Measurements from ENCODE around the gene ZNF718. TPM values are rescaled to one million over a fixed set of nuclear protein-coding genes. Genes with fewer than 3 reads are reported as not detected.
"Not testable (repeated sequence)": the region's sequence is repeated elsewhere in the genome, so short reads cannot be mapped to it uniquely, and the experiment has no call there.

Gene ZNF718
- total RNA-seq, 4 donors from 2014 or later: 7.2 to 12.0 (median 10.1) TPM

GRCh38 chr4:116499-116898 lies 7.8 kb upstream of the ZNF718 start:
- Histone ChIP-seq H3K4me3 (no peak overlapping the region), H3K36me3 (no peaks in the 10 kb centered on the region), H3K27ac (peak overlapping the region in 2 of 4 donors; percentile 52 to 72), H3K27me3 (no peaks in the 10 kb centered on the region), H3K4me1 (peaks cover 0 to 11% (median 0%) of the 10 kb centered on the region in 4 donors), H3K9me3 (peaks cover 0 to 13% (median 0%) of the 10 kb centered on the region in 4 donors)
- WGBS, 2 donors: 60 to 61% methylated on average over 1 of the region's 1 CpG
- DNase-seq (ENCODE audit: low spot score in 2 of 2): no peak
- TF ChIP-seq POLR2A (IDR thresholded peaks at IDR 0.05): no peak
- TF ChIP-seq, protein P1, sequence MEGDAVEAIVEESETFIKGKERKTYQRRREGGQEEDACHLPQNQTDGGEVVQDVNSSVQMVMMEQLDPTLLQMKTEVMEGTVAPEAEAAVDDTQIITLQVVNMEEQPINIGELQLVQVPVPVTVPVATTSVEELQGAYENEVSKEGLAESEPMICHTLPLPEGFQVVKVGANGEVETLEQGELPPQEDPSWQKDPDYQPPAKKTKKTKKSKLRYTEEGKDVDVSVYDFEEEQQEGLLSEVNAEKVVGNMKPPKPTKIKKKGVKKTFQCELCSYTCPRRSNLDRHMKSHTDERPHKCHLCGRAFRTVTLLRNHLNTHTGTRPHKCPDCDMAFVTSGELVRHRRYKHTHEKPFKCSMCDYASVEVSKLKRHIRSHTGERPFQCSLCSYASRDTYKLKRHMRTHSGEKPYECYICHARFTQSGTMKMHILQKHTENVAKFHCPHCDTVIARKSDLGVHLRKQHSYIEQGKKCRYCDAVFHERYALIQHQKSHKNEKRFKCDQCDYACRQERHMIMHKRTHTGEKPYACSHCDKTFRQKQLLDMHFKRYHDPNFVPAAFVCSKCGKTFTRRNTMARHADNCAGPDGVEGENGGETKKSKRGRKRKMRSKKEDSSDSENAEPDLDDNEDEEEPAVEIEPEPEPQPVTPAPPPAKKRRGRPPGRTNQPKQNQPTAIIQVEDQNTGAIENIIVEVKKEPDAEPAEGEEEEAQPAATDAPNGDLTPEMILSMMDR (IDR thresholded peaks at IDR 0.05): no peak
- TF ChIP-seq EP300 (IDR thresholded peaks at IDR 0.05): no peak

GRCh38 chr4:120616-121015 lies 3.7 kb upstream of the ZNF718 start:
- Histone ChIP-seq H3K27me3 (no peaks in the 10 kb centered on the region), H3K4me1 (peaks cover 0 to 16% (median under 1%) of the 10 kb centered on the region in 4 donors), H3K36me3 (no peaks in the 10 kb centered on the region), H3K27ac (no peak overlapping the region), H3K9me3 (peaks cover 0 to 3% (median 0%) of the 10 kb centered on the region in 4 donors), H3K4me3 (no peak overlapping the region)
- WGBS, 2 donors: 76 to 78% methylated on average over 5 of the region's 5 CpGs
- DNase-seq (ENCODE audit: low spot score in 2 of 2): no peak
- TF ChIP-seq, protein P1 (IDR thresholded peaks at IDR 0.05): no peak
- no peak for TF ChIP-seq POLR2A (IDR thresholded peaks at IDR 0.05)
- no peak for TF ChIP-seq EP300 (IDR thresholded peaks at IDR 0.05)

DNA sequence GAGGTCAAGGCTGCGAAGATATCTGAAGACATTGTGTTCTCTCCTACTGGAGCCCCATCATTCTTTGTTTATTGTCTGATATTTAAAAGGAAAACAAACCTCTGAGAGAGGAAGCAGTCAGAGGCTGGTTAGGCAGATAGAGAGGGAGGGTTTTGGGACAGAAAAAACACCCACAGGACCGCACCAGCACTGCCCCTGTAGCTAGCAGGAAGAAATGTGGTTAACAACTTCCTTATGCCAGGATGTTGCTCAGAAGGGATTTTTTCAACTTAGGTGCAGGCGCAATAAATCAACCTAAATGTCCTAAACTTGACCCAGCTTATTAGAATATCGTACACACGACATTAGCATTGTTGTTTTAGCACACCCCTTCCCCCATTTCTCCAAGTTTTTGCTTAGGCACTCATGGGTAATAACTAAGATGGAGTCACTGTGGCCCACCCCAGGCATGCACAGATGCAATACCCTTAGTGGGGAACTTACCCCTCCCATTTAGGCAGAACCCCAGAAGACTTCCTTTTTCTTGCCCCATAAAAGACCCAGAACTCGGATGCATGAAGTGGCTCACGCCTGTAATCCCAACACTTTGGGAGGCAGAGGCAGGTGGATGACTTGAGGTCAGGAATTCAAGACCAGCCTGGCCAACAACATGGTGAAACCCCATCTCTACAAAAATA lies 2.8 kb upstream of the ZNF718 start:
- DNase-seq (ENCODE audit: low spot score in 2 of 2): no peak
- Histone ChIP-seq H3K27me3 (no peaks in the 10 kb centered on the region), H3K4me1 (peaks cover 0 to 25% (median 3%) of the 10 kb centered on the region in 4 donors), H3K27ac (no peak overlapping the region), H3K36me3 (peaks cover 0 to 3% (median 0%) of the 10 kb centered on the region in 3 donors), H3K4me3 (no peak overlapping the region), H3K9me3 (peaks cover 0 to 7% (median 0%) of the 10 kb centered on the region in 4 donors)
- 74% methylated on average over 7 of the region's 7 CpGs for WGBS, 2 donors
- TF ChIP-seq, protein P1 (IDR thresholded peaks at IDR 0.05): no peak
- TF ChIP-seq POLR2A (IDR thresholded peaks at IDR 0.05) (no peak), EP300 (IDR thresholded peaks at IDR 0.05) (no peak)

DNA sequence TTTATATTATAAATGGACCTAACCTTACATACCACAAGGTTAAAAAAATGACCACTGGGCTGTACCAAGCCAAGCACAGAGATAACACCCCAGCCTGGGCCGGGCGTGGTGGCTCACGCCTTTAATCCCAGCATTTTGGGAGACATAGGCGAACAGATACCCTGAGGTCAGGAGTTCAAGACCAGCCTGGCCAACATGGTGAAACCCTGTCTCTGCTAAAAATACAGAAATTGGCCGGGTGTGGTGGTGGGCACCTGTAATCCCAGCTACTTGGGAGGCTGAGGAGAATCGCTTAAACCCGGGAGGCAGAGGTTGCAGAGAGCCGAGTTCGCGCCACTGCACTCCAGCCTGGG lies 403 bp upstream of the ZNF718 start:
- 48 to 52% methylated on average over 10 of the region's 10 CpGs for WGBS, 2 donors
- Histone ChIP-seq H3K27ac (peak overlapping the region; percentile 64 to 92 (median 82)), H3K36me3 (peaks cover 0 to 25% (median 14%) of the 10 kb centered on the region in 3 donors), H3K9me3 (peaks cover 0 to 25% (median 0%) of the 10 kb centered on the region in 4 donors), H3K4me1 (peaks cover 0 to 14% (median 3%) of the 10 kb centered on the region in 4 donors), H3K4me3 (peak overlapping the region; percentile 74 to 92 (median 86))
- not testable (repeated sequence) for H3K27me3 ChIP-seq; DNase-seq (ENCODE audit: low spot score in 2 of 2)

GRCh38 chr4:125091-125771 lies 930 bp downstream of the ZNF718 start:
- WGBS, 2 donors: 8 to 14% methylated on average over 30 of the region's 30 CpGs
- Histone ChIP-seq H3K36me3 (peaks cover 0 to 36% (median 14%) of the 10 kb centered on the region in 3 donors), H3K9me3 (peaks cover 0 to 34% (median 0%) of the 10 kb centered on the region in 4 donors), H3K27me3 (no peaks in the 10 kb centered on the region), H3K4me1 (peaks cover 0 to 14% (median 3%) of the 10 kb centered on the region in 4 donors), H3K27ac (peak overlapping the region in 3 of 4 donors; percentile 72 to 92 (median 91)), H3K4me3 (peak overlapping the region; percentile 74 to 92 (median 86))
- DNase-seq (ENCODE audit: low spot score in 2 of 2): no peak
- no peak for TF ChIP-seq POLR2A (IDR thresholded peaks at IDR 0.05)
- TF ChIP-seq, protein P1 (IDR thresholded peaks at IDR 0.05): no peak
- TF ChIP-seq EP300 (IDR thresholded peaks at IDR 0.05): no peak
